ENCODE measurements around the gene ADCY5.

DNA sequence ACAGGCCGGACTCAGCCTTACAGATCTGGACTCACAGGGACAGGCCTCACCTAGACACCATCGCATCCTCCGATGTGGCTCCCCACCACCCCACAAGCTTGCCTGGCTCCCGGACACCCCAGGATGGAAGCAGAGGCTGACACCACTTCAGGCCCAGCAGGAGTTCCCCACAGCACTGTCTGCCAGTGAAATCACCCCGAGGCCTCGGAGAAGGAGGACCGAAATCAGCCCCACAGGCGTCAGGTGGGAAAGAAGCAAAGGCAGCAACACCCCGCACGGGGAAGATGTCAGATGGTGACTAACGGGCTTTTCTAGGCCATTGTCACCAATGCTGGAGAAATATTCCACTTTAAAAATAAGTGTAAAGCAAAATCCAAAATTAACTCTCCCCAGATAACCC, 18.6 kb downstream of the ADCY5 start:
- TF ChIP-seq SIN3A (IDR thresholded peaks at IDR 0.05; ENCODE audit: borderline replicate concordance, insufficient read depth, low read length) (no peak), POLR2AphosphoS5 (IDR thresholded peaks at IDR 0.05; ENCODE audit: low read depth, low read length) (no peak), TAF1 (IDR thresholded peaks at IDR 0.05; ENCODE audit: borderline replicate concordance, insufficient read depth, low read length) (no peak)
- TF ChIP-seq, protein P1, sequence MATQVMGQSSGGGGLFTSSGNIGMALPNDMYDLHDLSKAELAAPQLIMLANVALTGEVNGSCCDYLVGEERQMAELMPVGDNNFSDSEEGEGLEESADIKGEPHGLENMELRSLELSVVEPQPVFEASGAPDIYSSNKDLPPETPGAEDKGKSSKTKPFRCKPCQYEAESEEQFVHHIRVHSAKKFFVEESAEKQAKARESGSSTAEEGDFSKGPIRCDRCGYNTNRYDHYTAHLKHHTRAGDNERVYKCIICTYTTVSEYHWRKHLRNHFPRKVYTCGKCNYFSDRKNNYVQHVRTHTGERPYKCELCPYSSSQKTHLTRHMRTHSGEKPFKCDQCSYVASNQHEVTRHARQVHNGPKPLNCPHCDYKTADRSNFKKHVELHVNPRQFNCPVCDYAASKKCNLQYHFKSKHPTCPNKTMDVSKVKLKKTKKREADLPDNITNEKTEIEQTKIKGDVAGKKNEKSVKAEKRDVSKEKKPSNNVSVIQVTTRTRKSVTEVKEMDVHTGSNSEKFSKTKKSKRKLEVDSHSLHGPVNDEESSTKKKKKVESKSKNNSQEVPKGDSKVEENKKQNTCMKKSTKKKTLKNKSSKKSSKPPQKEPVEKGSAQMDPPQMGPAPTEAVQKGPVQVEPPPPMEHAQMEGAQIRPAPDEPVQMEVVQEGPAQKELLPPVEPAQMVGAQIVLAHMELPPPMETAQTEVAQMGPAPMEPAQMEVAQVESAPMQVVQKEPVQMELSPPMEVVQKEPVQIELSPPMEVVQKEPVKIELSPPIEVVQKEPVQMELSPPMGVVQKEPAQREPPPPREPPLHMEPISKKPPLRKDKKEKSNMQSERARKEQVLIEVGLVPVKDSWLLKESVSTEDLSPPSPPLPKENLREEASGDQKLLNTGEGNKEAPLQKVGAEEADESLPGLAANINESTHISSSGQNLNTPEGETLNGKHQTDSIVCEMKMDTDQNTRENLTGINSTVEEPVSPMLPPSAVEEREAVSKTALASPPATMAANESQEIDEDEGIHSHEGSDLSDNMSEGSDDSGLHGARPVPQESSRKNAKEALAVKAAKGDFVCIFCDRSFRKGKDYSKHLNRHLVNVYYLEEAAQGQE (IDR thresholded peaks at IDR 0.05; ENCODE audit: insufficient read depth in 1 of 2, low read depth in 2 of 2, low read length in 2 of 2) = no peak

All from PFSK-1 (cell line).